NCI-H226 (cell line): Measurements from ENCODE around the gene F7.

Experiments
- DNase-seq: peaks from one replicate; pipeline ENCODE4 v3.0.0-alpha.2; 2015

Gene F7

DNA sequence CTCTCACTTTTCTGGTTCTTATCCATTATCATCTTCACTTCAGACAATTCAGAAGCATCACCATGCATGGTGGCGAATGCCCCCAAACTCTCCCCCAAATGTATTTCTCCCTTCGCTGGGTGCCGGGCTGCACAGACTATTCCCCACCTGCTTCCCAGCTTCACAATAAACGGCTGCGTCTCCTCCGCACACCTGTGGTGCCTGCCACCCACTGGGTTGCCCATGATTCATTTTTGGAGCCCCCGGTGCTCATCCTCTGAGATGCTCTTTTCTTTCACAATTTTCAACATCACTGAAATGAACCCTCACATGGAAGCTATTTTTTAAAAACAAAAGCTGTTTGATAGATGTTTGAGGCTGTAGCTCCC is 14.2 kb downstream of the F7 start:
- no peak for DNase-seq

DNA sequence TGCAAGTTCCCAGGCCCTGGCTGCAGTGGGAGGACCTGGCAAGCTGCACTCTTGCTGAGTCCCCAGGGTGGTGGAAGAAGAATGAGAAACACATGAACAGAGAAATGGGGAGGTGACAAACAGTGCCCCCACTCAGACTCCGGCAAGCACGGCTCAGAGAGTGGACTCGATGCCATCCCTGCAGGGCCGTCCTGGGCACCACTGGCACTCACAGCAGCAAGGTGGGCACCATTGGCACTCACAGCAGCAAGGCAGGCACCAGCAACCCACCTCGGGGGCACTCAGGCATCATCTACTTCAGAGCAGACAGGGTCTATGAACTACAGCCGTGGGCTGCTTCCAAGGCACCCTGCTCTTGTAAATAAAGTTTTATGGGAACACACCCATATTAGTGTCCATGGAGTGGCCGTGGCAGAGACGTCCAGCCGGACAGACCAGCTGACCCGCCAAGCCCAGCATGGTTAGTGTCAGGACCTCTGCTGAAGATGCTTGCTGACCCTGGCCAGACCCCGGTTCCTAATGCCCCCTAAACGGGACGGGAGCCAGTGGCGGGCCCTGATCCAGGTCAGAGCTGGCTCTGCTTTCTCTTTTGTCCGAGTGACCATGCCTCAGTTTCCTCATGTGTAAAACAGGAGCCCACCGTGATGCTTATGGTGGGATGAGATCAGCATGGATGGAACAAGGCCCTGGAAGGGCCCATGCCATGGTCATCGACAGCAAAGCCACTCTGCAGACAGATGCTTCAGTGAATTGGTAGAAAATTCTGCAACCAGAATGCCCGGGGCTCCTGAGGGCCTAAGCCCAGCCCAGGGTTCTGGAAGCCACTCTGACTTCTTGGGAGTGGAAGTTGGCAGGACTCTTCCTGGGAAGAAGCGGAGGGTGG is 14.9 kb downstream of the F7 start:
- no peak for DNase-seq

DNA sequence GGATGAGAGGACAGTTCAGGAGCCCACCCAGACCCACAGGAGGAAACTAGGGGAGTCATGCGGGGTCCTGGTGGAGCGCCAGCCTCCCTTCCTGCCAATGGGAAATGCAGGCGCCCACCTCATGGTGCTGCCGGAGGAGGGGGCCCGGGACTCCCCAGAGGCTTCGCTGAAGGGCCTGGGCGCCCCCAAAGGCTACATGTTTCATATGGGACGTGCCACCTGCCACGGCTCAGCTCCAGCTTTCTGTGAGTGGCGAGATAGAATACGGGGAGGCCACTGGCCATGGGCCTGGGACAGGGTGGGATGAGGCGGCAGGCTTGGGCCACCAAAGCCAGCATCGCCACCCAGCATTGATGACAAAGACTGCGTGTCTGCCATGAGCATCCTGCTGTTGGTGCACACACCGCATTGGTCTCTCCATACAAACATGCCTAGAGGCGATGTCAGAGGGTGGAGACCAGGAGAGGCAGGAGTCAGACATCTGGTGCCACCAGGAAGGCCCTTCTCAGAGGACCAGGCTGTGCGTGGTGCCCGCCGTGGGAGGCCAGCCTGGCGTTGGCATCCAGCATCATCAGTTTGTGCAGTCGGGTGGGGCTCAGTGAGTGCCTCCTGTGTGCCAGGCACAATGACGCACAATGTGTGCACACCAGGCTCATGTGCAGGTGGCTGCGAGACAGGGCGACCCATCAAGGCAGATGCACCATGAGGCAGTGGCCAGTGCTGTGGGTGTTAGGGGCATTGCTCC is 15.8 kb downstream of the F7 start:
- no peak for DNase-seq

DNA sequence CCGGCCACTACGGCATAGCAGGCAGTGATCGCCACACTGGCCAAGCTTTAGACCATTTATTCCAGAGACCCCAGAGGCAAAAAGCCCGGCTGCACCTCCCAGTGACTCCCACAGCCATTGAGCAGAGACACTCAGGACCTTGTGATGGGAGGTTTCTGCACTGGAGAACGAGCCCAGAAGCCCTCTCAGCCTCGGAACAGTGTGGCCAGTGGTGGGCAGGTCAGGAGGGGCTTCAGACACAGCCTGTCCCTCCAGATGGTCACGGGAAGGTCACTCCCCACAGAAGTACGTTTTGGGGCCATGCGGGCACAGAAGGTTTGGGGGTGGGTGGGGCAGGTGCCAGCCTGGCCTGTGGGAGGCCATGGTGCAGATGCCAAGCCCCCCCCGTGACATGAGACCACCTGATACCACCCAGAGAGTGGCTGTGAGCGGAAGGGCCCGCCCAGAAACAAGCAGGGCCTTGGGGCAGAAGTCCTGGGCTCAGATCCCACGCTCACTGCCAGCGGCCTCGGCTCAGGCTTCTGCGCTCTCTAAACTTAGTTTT is 16.4 kb downstream of the F7 start:
- DNase-seq, result no peak

DNA sequence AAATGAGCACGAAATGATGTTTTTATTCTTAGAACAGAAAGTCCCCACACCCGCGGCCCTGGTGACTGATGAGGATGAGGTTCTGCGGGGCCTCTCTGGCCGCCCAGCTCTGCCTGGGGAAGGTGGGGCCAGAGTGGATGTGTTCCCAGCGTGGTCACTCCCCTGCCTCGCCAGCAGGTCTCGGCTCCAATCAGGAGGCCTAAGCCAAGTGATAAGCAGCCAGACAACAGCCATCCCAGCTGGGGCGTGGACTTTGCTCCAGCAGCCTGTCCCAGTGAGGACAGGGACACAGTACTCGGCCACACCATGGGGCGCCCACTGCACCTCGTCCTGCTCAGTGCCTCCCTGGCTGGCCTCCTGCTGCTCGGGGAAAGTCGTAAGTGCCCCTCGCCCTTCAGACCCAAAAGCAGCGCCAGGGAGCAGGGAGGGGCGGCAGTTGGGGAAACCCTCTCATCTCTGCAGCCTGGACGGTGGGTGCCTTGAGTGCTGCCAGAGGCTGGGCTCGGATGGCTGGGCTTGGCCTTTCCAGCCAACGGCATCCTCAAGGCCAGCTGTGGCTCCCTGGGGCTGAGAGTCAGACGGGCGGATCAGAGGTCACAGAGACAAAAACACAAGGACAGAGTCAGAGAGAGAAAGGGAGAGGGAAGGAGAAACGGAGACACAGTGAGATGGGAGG is 17.1 kb downstream of the F7 start, which contains the start of gene F10:
Gene F10 (plus strand): TSS at position 250 of the 676 bp plus-strand sequence. CDS start 57 bp downstream, at position 307.
- no peak for DNase-seq

DNA sequence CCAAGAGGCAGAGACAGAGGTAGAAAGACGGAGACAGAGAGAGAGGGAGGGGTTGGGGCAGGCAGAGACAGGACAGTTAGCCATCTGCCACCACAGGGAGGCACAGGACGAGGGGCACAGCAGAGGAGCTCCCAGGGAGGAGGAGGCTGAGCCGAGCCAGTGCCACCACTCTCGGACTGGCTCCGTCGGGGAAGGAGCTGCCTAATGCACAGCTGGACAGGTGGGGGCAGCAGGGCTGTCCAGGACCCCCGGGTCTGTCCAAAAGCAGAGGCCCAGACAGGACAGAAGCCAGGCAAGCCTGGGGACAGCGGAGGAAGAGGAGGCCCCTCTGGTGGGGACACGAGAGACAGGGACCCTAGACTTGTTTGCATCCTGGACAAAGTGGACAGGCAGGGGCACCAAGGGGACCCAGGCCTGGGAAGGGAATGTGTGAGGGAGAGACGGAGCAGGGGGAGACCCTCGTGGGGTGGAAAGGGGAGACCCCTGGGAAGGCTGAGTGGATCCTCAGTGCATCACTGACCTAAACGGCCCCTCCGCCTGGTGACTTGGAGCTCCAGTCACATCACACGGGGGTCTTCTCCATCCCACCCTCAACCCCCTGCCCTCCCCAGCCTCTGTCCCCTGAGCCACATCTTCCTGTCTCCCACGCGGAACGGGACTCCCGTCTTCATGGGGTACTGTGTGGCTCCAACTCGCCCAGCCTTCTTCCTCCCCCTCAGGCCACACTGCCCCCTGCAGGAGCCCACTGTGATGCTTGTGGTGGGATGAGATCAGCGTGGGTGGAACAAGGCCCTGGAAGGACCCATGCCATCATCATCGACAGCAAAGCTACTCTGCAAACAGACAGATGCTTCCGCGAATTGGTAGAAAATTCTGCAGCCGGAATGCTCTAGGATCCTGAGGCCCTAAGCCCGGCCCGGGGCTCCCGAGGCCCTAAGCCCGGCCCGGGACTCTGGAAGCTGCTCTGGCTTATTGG is 17.9 kb downstream of the F7 start:
- no peak for DNase-seq

DNA sequence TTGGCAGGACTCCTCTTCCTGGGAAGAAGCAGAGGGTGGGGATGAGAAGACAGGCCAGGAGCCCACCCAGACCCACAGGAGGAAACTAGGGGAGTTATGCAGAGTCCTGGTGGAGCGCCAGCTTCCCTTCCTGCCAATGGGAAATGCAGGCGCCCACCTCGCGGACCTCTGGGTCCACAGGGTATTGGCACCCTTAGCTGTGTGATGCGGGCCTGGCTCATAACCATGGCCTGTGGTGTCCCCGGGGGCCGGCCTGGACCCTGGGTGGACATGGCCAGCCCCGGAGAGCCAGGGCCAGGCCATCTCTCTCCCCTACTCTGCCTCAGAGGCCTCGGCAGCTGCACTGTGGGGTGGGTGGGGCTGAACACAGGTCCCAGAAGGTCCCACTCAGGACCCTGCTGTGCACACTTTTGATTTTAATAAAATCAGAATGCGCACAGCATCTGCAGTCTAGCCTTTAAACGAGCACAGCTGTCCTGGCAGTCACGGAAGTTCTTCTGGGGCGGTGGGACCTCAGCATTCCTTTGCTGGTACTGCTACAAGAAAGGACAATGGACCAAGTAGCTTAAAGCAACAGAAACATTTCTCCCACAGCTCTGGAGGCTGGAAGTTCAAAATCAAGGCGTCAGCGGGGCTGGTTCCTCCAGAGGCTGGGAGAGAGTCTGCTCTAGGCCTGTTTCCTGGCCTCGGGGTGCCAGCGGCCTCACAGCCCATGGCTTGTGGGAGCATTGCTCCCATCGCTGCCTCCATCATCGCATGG is 18.8 kb downstream of the F7 start:
- DNase-seq, result no peak

DNA sequence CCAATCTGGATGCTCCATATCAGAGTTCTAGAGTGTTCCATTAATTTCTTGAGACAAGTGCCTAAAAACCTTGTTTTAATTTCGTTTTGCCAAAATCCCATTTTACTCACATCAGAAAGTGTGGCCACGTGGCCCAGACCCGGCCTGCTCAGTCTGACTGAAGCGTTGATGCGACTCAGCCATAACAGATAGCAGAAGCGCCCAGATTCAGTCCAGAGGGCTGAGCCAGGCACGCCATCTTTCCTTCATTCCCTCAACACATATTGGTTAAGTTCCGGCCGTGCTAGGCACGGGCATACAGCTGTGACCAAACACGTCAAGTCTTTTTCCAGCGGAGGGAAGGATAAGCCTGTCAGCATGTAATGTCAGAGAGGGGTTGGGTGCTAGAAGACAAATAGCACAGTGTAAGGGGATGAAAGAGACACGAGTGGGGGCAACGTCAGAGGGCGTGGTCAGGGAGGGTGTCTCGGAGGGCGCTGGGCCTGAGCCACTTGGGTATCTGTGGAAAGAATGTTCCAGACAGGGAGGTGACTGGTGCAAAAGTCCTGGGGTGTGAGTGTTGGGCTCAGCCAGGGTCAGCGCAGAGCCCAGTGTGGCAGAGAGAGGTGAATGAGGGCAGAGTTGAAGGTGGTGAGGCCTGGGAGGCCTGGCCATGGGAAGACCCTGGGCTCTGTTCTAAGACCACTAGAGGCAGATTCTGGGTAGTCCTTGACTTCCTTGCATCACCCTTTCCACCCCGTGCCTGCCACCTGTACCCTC is 20.1 kb downstream of the F7 start:
- DNase-seq, result no peak

DNA sequence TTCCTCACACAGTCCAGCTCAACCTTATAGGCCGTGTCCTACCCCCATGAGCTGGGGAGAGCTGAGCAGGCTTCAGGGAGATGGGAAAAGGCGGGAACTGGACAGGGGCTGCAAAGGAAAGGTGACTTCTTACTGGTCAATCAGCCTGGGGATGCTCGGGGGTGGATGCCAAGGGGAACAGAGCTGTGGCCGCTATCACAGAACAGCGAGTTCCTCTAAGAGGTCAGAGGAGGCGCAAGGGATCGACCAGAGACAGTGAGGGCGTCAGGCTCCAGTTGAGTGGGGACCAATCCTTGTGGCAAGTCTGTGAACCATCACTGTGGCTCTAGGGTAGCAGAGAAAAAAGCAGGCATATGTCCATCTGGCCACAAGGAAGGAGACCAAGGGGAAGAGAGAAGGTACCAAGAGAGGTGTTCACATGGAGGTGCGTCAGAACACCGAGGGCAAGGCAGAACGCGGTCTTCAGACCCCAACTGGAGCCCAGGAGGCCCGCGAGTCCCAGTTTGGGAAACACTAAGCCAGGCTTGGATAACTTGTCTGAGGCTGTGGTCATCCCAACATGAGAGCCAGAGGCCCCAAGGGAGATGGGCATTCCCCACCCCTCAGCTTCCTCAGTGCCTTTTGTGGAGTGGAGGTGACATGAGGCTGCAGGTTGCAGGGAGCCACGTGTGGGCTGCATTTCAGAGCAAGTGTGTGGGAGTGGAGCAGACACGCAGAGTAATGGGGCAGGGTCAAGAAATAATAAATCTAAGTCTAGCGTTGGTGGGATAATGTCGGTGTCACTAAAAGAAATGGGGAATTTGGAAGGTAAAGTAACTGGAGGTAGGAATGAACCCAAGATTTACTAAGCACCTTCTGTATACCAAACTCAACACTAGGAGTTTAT is 20.9 kb downstream of the F7 start:
- DNase-seq, result no peak

DNA sequence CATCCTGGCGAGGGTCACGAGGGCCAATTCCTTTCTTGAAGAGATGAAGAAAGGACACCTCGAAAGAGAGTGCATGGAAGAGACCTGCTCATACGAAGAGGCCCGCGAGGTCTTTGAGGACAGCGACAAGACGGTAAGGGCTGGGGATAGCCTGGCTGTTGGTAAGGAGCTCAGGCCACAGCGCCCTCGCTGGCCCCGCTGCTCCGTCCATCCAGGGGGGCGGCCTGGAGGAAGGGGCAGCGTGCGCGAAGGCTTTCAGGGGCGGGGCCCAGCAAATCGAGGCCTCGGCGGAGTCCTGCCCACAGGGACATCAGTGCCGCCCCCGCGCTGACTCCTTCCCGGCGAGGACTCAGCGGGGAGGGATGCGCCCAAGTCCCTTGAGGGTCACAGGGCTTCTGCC is 23.9 kb downstream of the F7 start:
- no peak for DNase-seq

DNA sequence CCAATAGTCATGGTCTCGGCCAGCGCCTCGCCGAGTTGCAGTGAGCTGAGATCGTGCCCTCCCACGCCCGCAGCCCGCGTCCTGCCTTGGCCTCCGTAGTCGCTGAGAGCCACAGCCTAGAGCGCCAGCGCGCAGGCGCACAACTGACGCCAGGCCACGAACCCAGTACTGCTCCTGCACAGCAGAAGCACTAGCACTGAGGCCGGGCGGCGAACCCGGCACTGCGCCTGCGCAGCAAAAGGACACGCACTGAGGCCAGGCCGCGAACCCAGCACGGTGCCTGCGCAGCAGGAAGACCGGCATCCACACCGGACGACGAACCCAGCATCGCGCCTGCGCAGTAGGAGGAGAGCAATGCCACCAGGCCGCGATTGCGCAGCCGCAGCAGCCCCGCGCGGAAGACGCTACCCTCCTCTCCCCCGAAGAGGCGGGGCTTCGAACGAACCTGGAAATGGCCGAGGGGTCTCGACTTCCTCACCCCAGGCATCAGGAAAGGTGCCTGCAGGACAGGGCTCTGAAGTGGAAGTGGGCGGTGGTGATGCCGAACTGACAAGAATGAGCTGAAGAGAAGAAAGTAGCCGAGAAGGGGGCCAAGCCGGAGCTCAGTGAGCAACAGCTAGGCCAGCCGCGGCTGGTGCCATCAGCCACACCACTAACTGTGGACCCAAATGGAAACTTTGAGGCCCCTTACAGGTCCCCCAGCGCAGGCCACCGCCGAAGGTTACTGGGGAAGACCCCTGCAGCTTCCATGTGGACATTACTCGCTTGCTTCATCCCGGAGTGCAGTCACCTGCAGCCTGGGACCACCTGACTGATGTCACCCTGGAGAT is 24.5 kb downstream of the F7 start:
- DNase-seq, result no peak

DNA sequence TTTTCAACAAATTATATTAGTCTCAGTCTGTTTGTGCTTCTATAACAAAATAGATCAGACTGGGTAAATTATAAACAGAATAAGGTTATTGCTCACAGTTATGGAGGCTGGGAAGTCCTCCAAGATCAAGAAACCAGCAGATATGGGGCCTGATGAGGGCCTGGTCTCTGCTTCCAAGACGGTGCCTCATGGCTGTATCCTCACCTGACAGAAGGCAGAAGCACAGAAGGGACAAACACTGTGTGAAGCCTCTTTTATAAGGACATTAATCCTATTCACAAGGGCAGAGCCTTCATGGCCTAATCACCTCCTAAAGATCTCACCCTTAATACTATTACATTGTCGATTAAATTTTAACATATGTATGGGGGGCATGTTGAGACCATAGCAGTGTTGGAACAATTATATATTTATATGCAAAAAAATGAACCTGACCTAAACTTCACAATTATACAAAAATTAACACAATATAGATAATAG is 29.7 kb downstream of the F7 start:
- DNase-seq, result no peak

DNA sequence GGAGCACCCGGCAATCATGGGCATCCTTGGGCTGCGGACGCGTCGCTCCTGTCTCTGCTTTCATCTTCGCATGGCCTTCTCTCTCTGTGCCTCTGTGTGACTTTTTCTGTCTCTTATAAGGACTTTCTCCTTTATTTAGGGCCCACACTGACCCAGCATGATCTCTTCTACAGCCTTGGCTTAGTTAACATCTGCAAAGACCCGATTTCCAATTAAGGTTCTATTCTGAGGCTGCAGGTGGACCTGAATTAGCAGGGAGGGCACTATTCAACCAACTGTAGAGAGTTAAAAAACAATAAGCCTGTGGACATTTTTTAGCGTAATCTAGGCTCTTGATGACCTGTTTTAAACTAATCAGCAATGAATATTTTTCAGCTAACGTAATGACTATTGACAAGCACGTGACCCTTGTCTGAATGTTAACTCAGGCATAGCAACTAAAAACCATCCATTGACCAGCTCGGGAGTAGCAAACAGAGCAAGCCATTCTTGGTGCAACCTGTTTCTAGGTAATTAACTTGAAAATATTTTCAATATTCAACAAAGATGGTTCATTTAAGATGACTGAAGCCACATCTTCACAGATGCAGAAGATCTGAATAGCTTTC is 32.2 kb downstream of the F7 start:
- no peak for DNase-seq

DNA sequence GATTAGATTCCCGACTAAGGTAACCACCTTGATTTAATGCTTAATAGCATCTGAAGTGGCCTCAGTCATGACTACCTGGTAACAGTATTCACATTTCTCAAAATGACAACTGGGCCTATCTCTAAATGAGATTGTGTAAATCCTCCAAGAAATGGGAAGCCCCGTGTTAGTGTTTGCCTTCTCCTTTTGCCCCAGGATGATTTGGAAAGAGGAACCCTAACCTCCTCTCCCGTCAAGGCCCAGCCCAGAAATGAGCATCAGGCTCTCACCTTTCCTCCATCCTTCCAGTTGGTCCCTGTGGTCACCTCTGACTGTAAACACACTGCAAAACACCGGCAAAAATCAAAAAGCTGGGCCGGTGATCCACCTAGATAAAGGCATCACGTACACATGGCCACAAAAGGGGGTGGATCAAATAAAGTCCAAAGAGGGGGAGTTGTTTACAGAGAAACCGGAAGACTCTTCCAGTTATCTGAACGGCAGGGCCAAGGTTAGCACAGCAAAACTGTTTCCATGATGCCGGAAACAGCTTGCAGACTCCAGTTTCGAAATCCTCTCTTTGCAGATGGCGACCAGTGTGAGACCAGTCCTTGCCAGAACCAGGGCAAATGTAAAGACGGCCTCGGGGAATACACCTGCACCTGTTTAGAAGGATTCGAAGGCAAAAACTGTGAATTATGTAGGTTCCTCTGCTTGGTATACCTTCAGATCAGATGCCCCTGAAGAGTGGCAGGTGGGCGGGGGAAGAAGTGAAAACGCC is 33.4 kb downstream of the F7 start:
- no peak for DNase-seq

DNA sequence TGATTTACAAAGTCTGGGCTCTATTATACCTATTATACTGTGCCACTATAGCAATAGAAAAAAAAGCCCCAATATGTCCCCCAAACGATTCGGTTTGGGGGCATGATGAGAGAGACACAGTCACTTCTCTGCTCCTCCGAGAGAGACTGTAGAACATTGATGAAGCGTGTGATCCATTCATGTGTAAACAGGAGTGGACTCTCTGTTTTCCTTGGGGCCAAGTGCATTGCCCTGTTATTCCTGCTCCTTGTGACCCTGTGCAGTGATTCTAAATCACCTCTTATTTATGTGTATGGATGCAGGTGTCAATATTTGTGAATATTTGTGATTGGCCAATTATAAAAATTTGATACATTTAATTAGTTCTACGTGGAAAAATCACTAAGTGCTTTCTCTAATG is 34.0 kb downstream of the F7 start:
- no peak for DNase-seq

DNA sequence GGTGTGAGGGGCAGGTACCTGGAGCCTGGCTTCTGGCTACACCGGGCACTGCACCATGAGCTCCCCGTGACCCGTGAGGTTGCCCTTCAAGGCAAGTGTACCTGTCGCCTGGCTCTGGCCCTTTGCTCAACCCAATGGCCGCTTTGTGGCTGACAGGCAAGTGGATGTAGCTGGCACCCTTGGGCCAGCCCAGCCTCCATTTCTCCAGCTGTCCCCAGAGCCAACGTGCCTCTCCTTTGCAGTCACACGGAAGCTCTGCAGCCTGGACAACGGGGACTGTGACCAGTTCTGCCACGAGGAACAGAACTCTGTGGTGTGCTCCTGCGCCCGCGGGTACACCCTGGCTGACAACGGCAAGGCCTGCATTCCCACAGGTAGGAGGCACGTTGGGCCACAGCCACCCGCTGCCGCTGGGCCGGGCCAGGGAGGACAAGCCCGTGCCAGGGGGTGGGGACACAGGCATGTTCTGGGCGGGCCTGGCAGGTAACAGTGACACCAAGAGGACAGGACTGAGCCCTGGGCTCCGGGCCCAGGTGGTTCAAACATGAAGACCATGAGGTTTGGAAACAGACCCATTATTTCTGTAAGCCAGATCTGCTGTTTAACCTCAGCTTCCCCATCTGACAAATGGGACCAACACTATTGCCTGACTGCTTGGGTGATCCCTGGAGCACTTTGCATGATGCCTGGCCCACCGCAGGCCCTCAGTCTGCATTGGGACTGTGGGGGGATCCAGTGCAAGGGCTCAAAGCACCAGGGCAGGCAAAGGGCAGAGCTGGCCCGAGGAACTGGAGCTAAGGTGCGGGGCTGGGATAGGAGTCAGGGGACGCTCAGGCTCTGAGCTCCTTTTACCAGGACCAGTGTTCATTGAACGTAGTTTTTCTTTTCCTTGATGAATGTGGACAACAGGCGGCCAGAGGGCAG is 35.3 kb downstream of the F7 start:
- DNase-seq, result no peak
